ACHN (cell line): ENCODE data around the gene S1PR2.
"Not testable (repeated sequence)": the region's sequence is repeated elsewhere in the genome, so short reads cannot be mapped to it uniquely, and the experiment has no call there.

Experiments used
- DNase-seq: peaks from one replicate; pipeline ENCODE4 v3.0.0-alpha.2; 2015
- in situ Hi-C: cut with HindIII; loops from 2 replicates; pipeline ENCODE4 v1.10.0; 2017; ENCODE audit warnings: low sequenced_read_pairs, low pct_ligation_motif_present, low pct_unique_long_range_greater_than_20kb

Gene S1PR2

DNA sequence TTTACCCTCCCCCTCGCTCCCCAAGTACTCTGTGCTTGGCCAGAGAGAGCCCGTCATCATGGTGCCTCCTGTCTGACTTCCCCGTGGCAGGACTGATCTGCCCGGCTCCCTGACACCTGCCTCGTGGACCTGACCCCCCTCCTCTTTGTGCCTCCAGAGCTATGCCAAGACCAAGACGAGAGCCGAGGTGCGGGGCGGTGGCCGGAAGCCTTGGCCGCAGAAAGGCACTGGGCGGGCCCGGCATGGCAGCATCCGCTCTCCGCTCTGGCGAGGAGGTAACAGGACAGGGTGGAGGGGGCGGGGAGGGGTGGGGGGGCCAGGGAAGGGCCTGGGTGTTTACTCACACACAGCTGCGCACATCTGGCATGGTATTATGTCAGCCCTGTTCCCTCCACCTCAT is 25.4 kb upstream of the S1PR2 start:
- no peak for DNase-seq
- in situ Hi-C loops = no loop called here

DNA sequence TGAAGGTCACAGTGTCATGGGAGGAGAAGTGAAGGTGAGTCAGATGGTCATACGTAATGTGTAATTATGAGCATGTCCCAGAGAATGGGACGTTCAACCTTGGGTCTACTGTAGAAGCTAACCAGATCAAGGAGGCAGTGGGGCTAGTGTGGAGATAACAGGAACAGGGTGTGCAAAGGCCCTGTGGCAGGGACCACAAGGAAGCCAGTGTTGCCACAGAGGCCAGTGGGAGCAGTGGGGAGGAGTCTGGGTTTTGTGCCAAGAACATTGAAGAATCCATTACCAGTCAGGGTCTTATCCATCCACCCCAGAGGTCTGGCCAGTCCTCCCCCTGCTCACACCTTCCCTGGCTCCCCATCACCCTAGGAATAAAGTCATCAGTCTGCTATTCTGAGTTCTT is 24.2 kb upstream of the S1PR2 start:
- no peak for DNase-seq
- in situ Hi-C loops = no loop called here

DNA sequence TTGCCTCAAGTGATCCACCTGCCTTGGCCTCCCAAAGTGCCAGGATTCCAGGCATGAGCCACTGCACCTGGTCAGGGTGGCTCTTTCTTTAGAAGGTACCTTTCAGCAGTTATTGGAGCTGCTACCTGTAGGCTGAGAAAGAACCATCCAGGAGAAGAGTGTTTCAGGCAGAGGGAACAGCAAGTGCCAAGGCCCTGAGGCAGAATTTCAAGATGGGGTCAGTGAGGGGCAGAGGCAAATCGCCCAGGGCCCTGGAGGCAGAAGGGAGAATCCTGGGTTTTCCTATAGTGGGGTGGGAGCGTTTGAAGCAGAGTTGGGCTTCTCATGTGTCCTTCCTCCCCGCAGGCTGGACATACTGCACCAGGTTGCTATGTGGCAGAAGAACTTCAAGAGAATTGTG is 23.1 kb upstream of the S1PR2 start:
- in situ Hi-C loops = no loop called here
- DNase-seq = no peak

DNA sequence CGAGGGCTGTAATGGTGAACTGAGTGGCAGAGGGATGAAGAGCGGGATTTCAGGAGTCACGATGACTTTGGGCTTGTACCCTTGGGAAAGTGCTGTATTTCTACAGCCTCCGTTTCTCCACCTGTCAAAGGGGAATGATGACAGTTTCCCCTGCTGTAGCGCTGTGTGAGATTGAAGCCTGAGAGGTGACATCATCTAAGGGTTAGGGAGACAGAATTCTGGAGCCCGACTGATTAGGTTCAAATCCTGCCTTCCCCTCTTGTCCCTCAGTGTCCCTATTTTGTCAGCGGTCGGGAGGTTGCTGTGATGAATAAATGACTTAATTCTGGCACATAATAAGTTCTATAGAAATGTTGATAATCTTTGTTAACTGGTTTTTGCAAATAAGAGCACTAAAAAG is 21.6 kb upstream of the S1PR2 start:
- DNase-seq = no peak
- in situ Hi-C loops = no loop called here

DNA sequence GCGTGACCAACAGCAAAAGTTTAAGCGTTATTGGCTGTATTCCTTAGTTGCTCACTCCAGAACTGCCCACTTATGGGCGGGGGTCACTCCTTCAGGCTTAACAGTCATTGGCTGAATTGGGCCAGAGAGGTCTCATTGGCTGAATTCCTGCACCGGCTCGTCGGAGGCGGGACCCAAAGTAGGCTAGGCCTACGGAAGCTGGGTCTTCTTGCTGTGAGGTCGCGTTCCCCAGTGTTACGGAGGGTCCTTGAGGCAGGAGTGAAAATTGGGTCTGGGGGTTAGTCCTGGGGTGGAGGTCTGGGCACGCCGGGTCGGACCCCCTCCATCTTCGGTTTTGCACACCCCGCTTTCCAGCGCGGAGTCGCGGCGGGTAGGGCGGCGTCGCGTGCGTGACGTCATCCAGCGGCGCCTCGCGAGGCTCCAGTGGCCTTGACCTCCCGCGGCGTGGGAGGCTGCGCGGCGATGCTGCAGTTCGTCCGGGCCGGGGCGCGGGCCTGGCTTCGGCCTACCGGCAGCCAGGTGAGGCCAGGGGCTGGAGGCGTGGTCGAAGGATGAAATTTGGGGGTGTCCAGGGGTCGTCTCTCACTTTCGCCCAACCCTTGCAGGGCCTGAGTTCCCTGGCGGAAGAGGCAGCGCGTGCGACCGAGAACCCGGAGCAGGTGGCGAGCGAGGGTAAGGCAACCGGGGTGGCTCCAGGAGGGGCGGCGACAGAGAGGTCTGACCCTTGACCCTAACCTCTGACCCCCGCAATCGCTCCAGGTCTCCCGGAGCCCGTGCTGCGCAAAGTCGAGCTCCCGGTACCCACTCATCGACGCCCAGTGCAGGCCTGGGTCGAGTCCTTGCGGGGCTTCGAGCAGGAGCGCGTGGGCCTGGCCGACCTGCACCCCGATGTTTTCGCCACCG is 20.9 kb upstream of the S1PR2 start, which contains the start of gene MRPL4:
Gene MRPL4 (plus strand): TSS at position 423 of the 903 bp plus-strand sequence. CDS start 40 bp downstream, at position 463.
- DNase-seq = peak; percentile 98

GRCh38 chr19:10246511-10246910 is 15.4 kb upstream of the S1PR2 start:
- in situ Hi-C loops = no loop called here
- DNase-seq = no peak

More for the DNA sequence above, 20.9 kb upstream of the S1PR2 start, which contains the start of gene MRPL4:
- in situ Hi-C loops = no loop called here

GRCh38 chr19:10245189-10245939 is 14.2 kb upstream of the S1PR2 start:
- in situ Hi-C loops = no loop called here
- DNase-seq = no peak

- no peak for DNase-seq
- in situ Hi-C loops = no loop called here
Measured at GRCh38 chr19:10243606-10244005, 12.5 kb upstream of the S1PR2 start.

DNA sequence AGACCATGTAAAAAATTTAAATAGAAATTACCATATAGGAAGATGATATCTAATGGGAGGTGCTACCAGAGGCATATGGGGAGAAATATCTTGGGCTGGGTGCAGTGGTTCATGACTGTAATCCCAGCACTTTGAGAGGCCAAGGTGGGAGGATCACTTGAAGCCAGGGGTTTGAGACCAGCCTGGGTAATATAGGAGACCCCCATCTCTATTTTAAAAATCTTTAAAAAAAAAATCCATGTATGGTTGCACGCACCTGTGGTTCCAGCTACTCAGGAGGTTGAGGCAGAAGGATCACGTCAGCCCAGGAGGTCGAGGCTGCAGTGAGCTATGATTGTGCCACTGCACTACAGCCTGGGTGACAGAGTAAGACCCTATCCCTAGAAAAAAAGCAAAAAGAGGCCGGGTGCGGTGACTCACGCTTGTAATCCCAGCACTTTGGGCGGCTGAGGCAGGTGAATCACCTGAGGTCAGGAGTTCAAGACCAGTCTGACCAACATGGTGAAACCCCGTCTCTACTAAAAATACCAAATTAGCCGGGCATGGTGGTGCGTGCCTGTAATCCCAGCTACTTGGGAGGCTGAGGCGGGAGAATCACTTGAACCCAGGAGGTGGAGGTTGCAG is 10.8 kb upstream of the S1PR2 start:
- DNase-seq, in situ Hi-C loops: not testable (repeated sequence)

- in situ Hi-C loops = no loop called here
- DNase-seq = no peak
Measured at GRCh38 chr19:10238172-10238783, 7.1 kb upstream of the S1PR2 start.

GRCh38 chr19:10237702-10238101 is 6.6 kb upstream of the S1PR2 start:
- DNase-seq = no peak
- in situ Hi-C loops = no loop called here

DNA sequence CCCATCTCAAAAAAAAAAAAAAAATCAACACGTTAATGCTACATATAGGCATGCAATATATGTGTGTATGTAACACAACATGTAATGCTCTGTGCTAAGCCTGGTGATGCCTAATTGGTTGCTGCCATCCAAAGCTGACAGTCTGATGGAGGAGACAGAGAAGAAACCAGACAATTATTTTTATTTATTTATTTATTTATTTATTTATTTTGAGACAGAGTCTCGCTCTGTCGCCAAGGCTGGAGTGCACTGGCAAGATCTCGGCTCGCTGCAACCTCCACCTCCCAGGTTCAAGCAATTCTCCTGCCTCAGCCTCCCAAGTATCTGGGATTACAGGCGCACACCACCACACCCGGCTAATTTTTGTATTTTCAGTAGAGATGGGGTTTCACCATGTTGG is 4.3 kb upstream of the S1PR2 start:
- DNase-seq, in situ Hi-C loops: not testable (repeated sequence)

- in situ Hi-C loops = no loop called here
- no peak for DNase-seq
Measured at GRCh38 chr19:10235003-10235402, 3.9 kb upstream of the S1PR2 start.

DNA sequence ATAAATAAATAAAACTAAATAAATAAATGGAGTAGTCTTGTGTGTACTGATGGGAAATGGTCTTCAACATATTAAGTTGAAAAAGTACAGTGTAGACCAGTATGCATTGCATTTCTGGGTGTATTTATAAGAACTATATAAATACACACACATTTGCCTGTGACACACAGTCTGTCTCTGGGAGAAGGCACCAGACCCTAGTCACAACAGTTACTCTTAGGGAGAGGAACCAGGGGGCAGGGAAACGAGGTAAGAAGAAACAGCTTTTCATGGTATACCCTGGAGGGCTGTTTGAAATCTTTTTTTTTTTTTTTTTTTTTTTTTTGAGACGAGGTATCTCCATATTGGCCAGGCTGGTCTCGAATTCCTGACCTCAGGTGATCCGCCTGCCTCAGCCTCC is 2.8 kb upstream of the S1PR2 start:
- in situ Hi-C loops = no loop called here
- no peak for DNase-seq

DNA sequence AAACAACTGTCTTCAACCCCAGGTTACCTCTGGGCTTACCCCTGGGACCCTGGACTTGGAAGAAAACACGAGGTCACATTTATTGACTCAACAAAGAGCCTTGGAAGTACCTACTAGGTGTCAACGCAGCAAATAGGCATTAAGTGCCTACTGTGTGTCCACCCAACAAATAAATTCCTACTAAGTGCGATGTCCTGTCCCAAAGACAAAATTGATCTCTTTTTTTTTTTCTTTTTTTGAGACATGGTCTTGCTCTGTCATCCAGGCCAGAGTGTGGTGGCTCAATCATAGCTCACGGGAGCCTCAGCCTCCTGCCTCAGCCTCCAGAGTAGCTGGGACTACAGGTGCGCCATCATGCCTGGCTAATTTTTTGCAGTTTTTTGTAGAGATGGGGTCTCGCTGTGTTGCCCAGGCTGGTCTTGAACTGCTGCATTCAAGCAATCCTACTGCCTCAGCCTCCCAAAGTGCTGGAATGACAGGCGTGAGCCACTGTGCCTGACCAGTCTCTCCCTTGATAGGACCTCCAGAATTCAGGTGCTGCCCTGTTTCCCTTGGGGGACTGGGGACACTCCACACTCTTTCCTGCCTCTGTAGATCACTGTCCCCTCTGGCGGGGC is 589 bp upstream of the S1PR2 start:
- in situ Hi-C loops = no loop called here
- DNase-seq = no peak

DNA sequence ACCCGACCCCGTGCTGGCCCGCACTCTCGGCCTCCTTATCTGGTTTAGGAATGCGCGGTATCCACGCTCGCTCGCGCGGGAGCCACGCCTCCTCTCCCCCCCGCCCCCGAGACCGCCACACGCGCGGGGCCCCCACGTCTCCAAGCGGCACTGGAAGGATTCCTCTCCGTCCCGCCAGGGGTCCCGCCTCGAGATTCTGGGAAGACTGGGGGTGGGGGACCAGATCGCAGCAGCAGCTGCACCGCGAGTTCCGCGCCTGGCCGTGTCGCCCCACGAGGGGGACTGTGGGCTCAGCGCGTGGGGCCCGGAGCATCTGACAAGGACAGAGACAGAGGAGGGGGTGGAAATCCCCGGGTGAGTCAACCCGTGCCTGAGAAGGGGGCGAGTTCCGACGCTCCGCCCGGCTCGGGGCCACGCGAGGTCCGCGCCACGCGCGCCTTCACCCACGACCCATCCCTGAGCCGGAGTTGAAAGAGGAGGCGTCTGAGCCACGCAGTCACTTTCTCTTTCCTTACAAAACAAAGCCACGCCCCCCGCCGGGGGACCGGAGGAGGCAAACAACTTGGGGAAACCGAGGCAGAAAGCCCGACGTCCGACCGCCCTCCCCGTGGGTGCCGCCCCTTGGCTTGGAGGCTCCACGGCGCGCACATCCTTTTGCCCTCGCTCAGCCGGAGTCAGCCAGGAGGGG is 814 bp downstream of the S1PR2 start:
- in situ Hi-C loops = no loop called here
- DNase-seq = no peak

GRCh38 chr19:10228920-10229319 is 2.2 kb downstream of the S1PR2 start:
- in situ Hi-C loops = no loop called here
- peak; percentile 37 for DNase-seq

DNA sequence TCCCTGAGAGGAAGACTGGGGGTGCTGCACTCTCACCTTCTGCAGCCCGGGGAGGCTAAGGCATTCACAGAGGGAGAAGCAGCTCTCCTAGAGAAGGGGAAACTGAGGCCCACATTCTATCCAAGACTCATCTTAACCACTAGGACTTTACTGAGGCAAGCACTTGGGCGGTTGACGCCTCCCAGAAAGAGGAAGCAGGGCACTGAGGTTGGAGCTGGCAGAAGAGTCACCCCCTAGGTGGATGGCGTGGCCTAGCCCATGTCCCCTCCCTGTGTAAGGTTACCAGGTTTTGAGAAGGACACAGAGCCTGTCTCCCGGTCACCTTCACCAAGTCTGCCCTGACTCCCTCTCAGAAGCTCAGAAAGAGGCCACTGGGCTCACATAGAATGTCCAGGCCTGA is 2.7 kb downstream of the S1PR2 start:
- no peak for DNase-seq
- in situ Hi-C loops = no loop called here
